Stimulated activated CD8-positive, alpha-beta memory T cell treated with anti-CD3 and anti-CD28 coated beads, Interleukin-12 subunit alpha, Interleukin-12 subunit beta, amount 100 ng/mL, for 4 hours (primary cell): ENCODE data around the gene SEMA4D.

Experiments
- DNase-seq: peaks from one replicate; pipeline ENCODE4 v3.0.0-alpha.2; 2020; ENCODE audit warnings: low read depth

SEMA4D gene

GRCh38 chr9:89529243-89530035, 31.5 kb upstream of the SEMA4D start:
- DNase-seq = no peak

GRCh38 chr9:89528540-89528939, 30.6 kb upstream of the SEMA4D start:
- DNase-seq = no peak

GRCh38 chr9:89528131-89528530, 30.2 kb upstream of the SEMA4D start:
- no peak for DNase-seq

GRCh38 chr9:89527084-89527483, 29.2 kb upstream of the SEMA4D start:
- DNase-seq = no peak

- DNase-seq = no peak
Measured at GRCh38 chr9:89526667-89527066, 28.8 kb upstream of the SEMA4D start.

- no peak for DNase-seq
Measured at GRCh38 chr9:89525446-89526374, 27.8 kb upstream of the SEMA4D start.

- no peak for DNase-seq
Measured at GRCh38 chr9:89524963-89525362, 27.1 kb upstream of the SEMA4D start.

- DNase-seq = no peak
Measured at GRCh38 chr9:89523948-89524347, 26.0 kb upstream of the SEMA4D start.

- no peak for DNase-seq
Measured at GRCh38 chr9:89522959-89523285, 25.0 kb upstream of the SEMA4D start.

GRCh38 chr9:89522261-89522958, 24.5 kb upstream of the SEMA4D start:
- DNase-seq = peak; percentile 42

- DNase-seq = no peak
Measured at GRCh38 chr9:89519366-89519805, 21.5 kb upstream of the SEMA4D start.

- DNase-seq = no peak
Measured at GRCh38 chr9:89518466-89519365, 20.8 kb upstream of the SEMA4D start.

- DNase-seq = no peak
Measured at GRCh38 chr9:89515416-89515815, 17.5 kb upstream of the SEMA4D start.

GRCh38 chr9:89514956-89515355, 17.0 kb upstream of the SEMA4D start:
- DNase-seq = no peak

GRCh38 chr9:89514337-89514736, 16.4 kb upstream of the SEMA4D start:
- no peak for DNase-seq

GRCh38 chr9:89513837-89514236, 15.9 kb upstream of the SEMA4D start:
- no peak for DNase-seq

GRCh38 chr9:89512382-89512781, 14.5 kb upstream of the SEMA4D start:
- no peak for DNase-seq

- no peak for DNase-seq
Measured at GRCh38 chr9:89508951-89509615, 11.2 kb upstream of the SEMA4D start.

- no peak for DNase-seq
Measured at GRCh38 chr9:89505911-89506310, 8.0 kb upstream of the SEMA4D start.

GRCh38 chr9:89505048-89505447, 7.1 kb upstream of the SEMA4D start:
- DNase-seq = no peak

GRCh38 chr9:89502671-89503070, 4.8 kb upstream of the SEMA4D start:
- DNase-seq = no peak
